Stimulated activated CD4-positive, alpha-beta T cell treated with anti-CD3 and anti-CD28 coated beads, TNF-alpha, amount 100 ng/mL, for 24 hours (primary cell): ENCODE data around the gene CIAPIN1.

Experiments
- DNase-seq, 3 experiments: peaks; one replicate each; pipeline ENCODE4 v3.0.0-alpha.2; 2020; ENCODE audit warnings: low read depth in 3 of 3

CIAPIN1 gene

DNA sequence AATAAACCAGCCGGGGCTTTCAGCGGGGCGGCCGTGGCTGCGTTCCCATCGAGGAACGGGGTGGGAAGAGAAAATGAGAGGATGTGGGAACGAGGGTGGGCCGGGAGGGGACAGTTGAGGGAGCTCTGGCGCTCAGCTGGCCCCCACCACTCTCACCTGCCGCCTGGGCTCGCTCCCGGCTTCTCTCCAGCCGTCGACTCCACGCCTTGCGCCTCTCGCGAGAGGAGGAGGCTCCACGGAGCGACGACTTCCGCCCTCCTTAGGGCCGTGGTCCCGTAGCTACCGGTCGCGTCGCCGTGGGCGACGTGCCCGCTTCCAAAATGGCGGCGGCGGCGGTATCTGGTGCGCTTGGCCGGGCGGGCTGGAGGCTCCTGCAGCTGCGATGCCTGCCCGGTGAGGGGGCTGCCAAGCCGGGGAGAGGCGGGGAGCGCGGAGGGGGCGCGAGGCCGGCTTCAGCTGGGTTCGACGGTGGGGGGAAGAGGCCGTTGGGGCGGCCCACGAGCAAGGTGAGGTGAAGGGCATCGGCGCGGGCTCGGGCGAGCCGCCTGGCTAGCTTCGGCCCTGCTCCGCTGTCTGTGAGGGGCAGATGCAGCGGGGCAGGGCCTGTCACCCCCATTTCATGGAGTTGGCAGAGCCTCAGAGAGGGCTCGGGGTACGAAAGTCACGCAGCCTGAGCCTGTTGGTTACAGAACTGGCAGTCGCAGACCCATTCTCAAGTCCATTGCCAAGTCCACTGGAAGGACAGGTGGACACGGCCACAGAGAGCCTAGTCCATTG, at the start of gene CIAPIN1, which contains the start of gene COQ9:
TSS of gene CIAPIN1 (minus strand) at position 200 of the 777 bp plus-strand sequence. CDS start 6,457 bp downstream, outside the sequence.
TSS of gene COQ9 (plus strand) at position 294 of the 777 bp plus-strand sequence. CDS start at position 321, 27 bp downstream.
- peak; percentile 83 to 93 (median 83) for DNase-seq

DNA sequence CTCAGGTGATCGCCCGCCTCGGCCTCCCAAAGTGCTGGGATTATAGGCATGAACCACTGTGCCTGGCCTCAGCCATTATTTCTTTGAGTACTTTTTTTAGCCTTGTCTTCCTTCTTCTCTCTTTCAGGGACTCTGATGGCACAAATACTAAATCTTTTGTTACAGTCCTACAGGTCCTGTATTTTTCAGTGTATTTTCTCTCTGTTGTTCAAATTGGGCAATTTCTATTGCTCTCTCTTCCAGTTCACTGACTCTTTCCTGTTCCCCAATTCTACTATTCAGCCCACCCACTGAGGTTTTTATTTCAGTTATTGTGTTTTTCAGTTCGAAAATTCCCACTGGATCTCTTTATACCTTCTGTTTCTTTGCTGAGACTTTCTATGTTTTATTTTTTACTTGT, 46.6 kb upstream of the CIAPIN1 start:
- no peak for DNase-seq

DNA sequence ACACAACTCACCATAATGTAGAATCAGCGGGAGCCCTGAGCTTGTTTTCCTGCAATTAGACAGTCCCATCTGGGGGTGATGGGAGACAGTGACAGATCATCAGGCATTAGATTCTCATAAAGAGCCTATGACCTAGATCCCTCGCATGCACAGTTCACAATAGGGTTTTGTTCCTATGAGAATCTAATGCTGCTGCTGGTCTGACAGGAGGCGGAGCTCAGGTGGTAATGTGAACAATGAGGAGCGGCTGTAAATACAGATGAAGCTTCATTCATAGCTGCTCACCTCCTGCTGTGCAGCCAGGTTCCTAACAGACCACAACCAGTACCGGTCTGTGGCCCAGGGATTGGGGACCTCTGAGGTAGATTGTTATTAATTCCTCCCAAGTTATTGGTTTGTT, 42.0 kb upstream of the CIAPIN1 start:
- no peak for DNase-seq

GRCh38 chr16:57486858-57487834, 40.0 kb upstream of the CIAPIN1 start:
- no peak for DNase-seq

GRCh38 chr16:57485916-57486857, 39.0 kb upstream of the CIAPIN1 start, which contains the start of gene DOK4:
DOK4 (minus strand) TSS chr16:57486493; CDS start chr16:57479507, 6,986 bp downstream.
- DNase-seq: peak; percentile 55 to 82 (median 67)

DNA sequence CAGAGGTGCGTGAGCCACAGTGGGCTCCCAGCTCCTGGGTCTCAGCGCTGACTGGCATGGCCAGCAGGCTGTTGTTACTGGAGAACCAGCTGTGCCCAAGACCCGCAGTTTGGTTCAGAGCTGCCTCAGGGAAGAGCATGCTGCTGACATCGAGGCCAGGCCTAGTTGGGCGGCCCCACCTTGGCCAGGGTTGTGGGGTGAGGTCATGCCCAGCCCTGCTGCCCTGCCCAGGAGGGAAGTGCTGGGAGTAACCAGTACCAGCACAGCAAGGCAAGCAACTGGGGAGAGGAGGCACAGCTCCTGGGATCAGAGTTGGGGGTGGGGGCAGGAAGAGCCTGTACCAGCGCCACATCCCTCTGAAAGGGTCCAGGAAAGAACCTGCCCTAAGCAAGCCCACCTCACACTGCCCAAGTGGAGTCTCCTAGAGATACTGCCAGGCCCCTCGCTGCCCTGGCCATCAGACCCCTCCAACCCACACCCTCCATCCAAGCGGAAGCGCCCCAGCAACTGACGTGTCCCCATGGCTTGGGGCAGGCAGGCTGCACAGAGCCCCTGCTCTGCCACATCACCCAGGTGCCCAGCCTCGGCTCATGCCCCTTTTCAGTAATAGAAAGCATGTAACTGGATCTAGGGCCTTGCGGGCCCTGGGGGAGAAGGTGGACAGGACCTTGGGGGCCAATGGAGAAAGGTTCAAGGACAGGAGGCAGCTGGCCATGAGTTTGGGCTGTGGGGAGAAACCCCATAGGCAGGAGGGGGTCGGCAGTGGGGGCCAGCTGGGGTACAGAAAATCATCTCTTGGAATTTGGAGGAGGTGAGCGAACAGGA, 38.1 kb upstream of the CIAPIN1 start:
- DNase-seq: no peak

GRCh38 chr16:57484515-57485005, 37.4 kb upstream of the CIAPIN1 start:
- DNase-seq: no peak

DNA sequence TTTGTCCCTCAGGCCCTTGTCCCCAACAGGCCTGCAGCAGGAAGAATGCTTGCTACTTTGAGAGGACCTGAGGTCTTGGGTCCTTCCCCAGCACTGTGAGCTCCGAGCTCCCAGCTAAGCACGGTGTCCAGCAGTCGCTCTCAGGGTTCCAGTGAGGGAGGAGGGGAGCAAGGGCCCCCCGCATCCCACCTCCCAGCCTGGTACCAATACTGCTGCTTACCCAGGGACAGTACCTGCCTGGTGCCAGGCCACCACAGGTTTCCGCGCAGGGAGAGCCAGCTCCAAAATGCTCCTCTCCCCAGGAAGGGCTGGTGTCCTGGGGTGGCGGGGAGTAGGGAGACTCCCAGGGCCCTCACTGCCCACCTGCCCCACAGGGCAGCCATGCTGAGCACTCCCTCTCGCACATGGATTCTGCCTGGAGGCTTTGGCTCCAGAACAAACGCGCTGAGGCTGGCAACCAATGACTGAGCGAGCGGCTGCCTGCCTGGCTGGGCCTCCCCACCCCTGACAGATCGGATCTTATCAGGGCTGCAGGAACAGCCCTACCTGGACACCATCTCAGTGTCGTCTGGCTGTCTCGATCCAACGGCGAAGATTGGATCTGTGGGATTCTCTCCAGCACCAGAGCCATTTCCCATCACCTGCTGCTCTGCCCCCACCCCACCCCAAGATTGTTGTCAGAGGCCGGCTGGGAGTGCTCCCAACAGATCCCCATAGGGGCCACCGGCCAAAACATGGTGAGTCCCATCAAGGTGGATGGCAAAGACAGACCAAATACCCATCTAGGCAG, 36.7 kb upstream of the CIAPIN1 start:
- DNase-seq: no peak

- DNase-seq: no peak
These were observed 35.8 kb upstream of the CIAPIN1 start for GRCh38 chr16:57482845-57483545.

DNA sequence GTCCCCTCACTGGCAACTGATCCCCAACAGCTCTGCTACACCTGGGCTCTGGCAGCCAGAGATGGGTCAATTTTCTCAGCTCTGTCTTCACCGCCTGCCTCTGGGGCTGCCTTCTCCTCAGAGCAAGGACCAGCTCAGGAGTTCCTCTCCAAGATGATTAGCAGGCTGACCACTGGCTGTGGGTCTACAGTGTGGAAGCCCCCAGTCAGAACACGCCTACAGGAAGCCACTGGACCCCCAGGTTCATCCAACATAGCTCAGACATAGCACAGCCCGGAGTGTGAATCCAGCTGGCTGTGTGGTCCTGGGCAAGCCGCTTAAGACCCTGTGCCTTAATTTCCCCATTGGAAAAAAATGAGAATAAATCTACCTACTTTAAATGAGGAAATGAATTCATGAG, 34.2 kb upstream of the CIAPIN1 start:
- no peak for DNase-seq

DNA sequence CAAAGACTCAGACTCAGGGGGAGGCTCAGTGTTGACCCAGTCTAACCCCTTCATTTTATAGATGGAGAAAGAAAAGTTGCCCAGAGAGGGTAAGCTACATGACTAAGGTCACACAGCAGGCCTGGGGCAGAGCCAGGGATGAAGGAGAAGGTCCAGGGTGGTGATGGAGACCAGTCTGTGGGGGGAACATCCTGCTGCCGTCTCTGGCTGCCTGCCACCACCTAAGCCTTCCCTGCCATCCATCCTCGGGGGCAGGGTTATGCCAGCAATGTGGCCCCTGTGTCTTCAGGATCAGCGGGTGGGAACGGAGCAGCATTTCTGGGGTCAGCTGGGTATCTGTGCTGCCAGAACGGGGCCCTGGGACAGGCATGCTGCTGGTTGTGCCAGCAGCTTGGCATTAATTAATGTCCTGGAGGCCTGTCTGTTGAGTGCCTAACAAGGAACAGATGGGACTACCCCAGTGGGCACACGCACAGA, 33.6 kb upstream of the CIAPIN1 start:
- DNase-seq: no peak

- no peak for DNase-seq
These were observed 33.0 kb upstream of the CIAPIN1 start for GRCh38 chr16:57479976-57480753.

GRCh38 chr16:57479205-57479975, 32.2 kb upstream of the CIAPIN1 start:
- DNase-seq: no peak

DNA sequence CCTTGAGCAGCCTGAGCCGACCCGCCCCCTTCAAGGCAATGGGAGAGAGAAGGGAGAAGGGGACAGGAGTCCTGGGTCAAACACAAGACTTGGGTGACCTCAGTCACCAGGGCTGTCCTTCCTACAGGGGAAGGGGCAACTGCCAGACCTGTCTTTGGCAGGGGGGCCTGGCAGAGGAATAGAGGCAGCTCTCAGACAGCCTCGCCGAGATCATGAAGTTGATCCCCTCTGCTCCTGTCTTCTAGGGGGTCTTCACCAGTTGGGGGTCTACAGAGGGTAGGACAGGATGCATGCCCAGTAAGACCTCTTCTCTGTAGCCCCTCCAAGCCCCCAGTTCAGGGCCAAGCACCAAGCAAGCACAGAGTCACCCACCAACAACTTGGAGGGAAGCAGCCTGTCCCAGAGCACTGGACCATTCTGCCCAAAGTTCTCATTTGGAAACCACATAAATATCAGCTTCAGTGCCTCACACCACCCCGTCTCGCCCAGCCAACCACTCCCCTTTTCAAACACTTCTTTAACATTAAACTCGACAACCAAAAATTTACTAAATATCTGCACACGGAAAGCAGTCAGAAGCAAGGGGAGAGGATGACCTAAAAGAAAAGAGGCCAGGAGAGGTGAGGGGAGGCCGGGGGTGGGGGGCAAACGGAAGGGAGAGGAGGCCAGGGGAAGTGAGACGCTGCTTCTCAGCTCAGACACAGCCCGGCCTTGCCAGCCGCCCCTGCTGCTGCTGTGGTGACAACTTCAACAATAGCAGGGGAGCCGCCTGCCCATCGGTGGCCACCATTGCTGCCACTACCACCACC, 31.4 kb upstream of the CIAPIN1 start:
- DNase-seq: no peak

DNA sequence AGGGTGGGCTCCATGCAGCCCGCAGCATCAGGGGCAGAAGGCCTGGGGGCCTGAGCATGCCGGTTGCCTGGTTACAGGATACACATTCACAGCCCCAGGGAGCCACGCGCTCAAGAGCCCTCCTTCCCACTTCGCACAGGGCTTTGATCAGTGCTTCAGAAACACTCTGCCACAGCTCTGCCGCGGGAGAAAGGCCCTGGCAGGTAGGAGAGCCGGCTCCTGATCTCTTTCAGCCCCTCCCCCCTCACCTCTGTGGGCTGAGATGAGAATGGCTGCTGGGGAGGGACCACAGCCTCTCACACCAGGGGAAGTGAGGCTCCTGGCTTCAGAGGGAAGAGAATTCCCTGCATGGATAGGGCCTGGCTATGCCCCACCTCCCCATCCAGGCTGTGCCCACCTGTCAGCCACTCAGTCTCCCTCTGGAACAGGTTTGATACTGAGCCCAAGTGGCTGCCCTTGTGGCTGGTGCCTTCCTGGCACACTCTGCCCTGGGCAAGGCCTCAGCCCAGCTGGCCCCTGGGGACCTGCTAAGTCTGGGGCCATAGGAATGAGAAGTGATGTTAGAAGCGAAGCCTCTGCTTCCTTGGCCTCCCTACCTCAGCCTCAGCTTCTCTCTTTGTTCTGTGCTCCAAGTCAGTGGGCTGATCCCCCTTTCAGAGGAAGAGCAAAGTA, 30.5 kb upstream of the CIAPIN1 start:
- DNase-seq: no peak
